HG03097 (cell line): ENCODE measurements around the gene EHHADH.
"Not testable (repeated sequence)": the region's sequence is repeated elsewhere in the genome, so short reads cannot be mapped to it uniquely, and the experiment has no call there.

ENCODE experiments used
- ATAC-seq: cut with Tn5 transposase; IDR thresholded peaks from one replicate; pipeline ENCODE4 v1.9.1; 2021; ENCODE audit not compliant: unreplicated experiment, low FRiP score

Gene EHHADH

DNA sequence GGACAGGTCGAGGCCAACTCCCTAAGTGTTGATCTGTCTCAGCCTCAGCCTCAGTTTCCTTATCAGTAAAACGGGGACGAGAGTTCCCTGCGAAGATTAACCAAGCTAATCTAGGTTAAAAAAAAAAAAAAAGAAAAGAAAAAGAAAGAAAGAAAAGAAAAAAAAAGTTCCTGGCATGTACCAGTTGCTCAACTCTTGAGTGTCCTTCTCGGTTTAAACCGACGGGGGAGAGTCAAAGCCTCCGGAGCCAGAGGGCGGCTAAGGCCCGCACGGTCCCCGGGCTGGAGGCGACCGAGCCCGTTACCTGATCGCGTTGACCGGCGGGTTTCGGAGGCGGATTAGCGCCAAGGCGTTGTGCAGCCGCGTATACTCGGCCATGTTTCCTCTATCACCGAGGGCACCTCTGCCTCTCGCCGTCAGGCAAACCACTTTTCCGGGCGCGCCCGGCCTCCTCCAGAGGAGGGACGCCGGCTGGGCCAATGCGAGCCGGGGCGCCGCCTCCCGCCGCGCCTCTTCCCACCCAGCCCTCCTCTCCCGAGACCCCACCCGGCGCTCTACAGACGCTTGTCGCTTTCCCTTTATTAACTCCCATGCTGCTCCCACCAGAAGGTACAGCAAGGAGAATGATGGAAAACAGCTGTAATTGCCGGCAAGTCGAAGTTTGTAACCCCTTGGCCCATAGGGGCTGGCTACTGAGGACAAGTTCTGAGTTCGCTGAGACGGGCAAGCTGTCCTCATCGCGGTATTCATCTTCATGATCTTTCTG, at the start of gene EHHADH:
Gene EHHADH (minus strand): TSS at position 405 of the 766 bp plus-strand sequence. CDS start 27 bp downstream, at position 378.
- ATAC-seq, result no peak

GRCh38 chr3:185299918-185300426, 46.1 kb upstream of the EHHADH start:
- not testable (repeated sequence) for ATAC-seq

DNA sequence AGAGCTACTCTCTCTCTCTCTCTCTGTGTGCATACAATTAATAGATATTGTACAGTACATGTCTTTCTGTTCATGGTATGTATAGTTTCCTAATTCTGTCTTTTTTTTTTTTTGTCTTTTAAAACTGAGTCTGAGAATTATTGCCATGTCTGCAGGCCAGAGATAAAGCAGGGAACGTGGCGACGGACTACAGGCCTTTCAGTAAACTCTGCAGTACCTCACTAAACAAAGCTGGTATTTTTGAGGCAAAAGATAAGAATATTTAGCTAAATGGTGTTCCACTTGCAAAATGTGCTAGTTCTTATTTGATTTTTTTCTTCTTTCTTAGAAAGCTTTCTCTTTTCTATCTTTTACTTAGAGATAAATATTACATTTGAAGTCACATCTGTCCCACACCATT, 44.0 kb upstream of the EHHADH start:
- no peak for ATAC-seq

DNA sequence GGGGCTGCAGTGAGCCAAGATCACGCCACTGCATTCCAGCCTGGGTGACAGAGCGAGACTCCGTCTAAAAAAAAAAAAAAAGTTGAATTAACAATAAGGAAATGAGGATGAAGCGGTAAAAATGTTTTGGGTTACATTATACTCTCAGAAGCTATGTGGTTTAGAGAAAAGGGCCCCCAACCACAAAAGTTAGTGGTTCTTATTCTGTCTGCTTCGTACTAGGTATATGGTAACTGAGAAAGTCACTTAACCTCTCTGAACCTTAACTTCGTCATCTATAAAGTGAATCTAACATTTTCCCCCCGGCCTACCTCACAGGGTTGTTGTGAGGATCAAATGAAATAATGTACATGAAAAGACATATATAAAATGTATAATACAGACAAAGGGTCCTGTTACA, 38.4 kb upstream of the EHHADH start:
- no peak for ATAC-seq

DNA sequence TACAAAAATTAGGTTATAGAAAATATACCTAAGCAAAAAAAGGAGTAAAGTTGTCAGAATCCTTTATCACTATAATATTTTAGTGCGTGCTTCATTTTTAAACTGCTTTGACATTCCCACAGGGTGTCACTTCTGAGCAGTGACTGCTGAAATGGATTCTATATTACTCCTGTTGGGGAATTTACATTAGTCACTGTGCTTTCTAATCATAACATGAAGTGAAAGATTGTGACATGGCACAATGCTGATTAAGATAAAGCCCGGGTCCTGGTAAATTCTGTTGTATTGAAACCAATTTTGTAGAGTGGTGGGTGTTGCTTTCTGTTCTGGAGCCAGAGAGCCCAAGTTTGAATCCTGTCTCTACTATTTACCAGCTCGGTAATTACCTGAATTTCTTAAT, 36.4 kb upstream of the EHHADH start:
- no peak for ATAC-seq

GRCh38 chr3:185283374-185283935, 29.6 kb upstream of the EHHADH start:
- no peak for ATAC-seq

- peak; percentile 92 for ATAC-seq
These were observed 29.0 kb upstream of the EHHADH start for GRCh38 chr3:185282696-185283373.

- no peak for ATAC-seq
These were observed 26.9 kb upstream of the EHHADH start for GRCh38 chr3:185280572-185281365.

DNA sequence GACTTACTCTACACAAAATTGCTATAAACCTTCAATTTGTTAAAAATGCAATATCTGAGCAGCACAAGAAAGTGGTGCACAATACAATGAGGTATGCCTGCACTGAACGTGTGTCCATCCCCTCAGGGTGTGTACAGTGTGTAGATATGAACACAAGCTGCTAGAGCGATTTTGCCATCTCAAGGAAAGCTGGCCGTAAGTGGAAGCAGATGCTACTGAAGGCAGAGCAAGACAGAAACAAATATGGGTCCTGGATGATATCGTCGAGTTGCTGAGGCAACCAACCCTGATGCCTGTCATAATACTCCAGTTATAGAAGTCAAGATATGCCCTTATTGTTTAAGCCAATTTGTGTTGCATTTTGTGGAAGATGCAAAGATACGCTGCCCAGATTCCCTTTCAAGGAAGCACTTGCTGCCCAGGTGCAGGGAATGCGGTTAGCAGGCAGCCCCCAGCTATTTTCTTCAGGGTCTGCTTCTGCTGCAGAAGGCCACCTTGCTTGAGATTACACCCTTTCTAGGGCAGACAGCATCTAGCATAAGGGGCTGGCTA, 25.8 kb upstream of the EHHADH start:
- ATAC-seq, result no peak

GRCh38 chr3:185276415-185276814, 22.6 kb upstream of the EHHADH start:
- no peak for ATAC-seq

DNA sequence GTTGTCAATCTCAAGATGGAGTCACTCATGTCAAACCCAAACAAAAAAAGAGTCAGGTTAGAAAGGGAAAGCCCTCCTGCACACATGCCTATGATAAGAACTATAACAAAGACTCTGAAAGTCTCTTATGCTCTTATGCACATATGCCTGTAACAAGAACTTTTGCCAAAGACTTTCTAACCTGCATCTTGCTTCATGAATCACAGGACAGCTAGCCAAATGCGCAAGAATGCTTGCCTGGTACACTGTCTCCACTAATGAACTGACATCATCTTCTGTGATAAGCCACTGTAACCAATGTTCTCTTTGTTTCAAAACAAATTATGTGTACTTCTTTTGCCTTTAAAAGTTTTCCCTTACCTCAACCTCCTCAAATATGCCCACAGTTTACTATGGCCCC, 18.2 kb upstream of the EHHADH start:
- no peak for ATAC-seq

DNA sequence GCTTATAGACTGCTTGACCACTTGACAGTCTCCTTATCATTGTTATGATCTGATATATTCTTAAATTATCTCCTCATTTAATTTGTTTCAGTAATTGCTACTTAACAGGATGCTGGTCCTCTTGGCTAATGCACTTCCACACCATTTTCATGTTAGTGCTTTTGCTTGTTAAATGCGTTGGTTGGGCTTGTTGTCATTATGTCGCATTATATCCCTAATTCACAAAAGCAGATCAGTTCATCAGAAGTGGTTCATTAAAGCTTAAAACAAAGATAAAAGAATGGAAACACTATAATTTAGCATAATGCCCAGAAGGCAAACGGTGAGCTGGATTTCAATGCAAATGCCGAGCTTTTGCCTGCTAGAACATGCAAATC, 17.1 kb upstream of the EHHADH start:
- no peak for ATAC-seq

- no peak for ATAC-seq
These were observed 16.6 kb upstream of the EHHADH start for GRCh38 chr3:185270262-185270955.

GRCh38 chr3:185268194-185268962, 14.5 kb upstream of the EHHADH start:
- no peak for ATAC-seq

GRCh38 chr3:185267193-185267592, 13.3 kb upstream of the EHHADH start:
- ATAC-seq, result no peak

- ATAC-seq, result no peak
These were observed 11.2 kb upstream of the EHHADH start for GRCh38 chr3:185264849-185265553.

DNA sequence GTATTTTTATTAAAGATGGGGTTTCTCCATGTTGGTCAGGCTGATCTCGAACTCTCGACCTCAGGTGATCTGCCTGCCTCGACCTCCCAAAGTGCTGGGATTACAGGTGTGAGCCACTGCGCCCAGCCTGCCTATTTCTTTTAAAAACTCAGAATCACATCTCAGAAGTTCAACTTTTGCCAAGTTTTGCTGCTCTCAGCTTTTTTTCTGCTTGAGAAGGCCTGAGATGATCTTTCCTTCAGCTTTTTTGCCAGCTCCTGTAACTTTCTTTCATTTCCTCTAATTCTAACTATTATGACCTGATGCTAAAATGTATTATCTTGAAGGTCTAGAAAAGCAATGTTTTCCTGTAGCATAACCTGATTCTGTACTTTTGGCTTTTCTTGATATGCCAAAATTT, 9.6 kb upstream of the EHHADH start:
- no peak for ATAC-seq

DNA sequence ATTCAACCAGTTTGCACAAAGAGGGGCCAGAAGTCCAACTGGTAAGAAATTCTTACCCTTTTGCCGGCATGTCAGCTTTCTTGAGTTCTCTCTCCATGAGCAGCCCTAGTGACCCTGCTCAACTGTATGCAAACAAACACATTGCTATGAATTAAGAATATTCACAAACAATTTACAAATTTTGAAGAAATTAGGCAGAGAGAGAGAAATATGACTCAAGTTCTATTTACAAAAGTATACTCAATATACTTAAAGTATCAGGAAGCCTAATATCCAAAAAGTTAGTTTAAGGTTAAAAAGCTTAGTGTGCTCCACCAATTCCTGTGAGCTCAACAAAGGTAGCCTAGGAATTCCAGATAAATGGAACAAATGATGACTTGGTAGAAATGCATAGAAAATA, 3.5 kb upstream of the EHHADH start:
- no peak for ATAC-seq

DNA sequence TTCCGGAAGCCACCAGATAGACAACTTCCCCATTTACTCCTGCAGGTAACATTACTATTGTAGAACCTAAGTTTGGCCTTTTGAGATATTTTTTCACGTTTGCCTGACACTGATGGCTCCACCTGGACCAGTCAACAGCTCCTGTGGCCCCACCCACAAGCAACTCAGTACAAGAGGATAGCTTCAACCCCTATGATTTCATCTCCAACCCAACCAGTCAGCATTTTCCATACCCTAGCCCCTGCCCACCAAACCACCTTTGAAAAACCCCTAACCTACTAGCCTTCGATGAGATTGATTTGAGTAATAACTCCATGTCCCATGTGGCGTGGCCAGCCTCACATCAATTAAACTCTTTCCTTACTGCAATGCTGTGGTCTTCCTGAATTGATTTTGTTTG, 950 bp upstream of the EHHADH start:
- ATAC-seq, result no peak
